ENCODE data around the gene PIP4K2B.

PIP4K2B gene

DNA sequence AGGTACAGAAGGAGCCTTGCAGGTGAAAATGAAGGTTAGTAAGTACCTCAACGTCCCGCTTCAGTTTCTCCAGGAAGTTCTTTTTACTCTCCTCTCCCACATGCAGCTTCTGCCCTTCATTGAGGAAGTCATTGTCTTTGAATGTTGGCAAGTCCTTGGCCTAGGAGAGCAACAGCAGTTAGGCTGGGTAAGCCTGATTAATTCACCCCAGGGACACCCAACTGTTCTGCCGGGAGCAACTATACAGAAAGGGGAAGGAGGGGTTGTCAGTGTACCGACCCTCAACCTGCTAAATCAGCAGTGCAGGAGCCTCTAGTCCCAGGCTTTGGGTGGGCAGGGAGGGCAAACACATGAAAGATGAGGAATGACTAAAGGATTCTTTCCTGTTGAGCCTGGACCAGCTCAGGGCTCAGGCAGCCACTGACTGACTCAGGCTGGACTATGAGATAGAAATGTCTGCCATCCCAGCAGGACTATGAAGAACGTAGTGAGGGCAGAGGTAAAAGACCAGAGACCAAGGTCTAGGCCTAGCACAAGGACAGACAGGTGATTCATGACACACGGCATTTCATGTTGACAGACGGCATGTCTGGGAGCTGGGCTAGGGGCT is 21.6 kb downstream of the PIP4K2B start:
- DNase-seq (ENCODE audit: low read depth), result no peak
- H3K4me3 ChIP-seq (replicated peaks; ENCODE audit: low read depth, low read length), result no peak overlapping the region
- TF ChIP-seq, protein P1, sequence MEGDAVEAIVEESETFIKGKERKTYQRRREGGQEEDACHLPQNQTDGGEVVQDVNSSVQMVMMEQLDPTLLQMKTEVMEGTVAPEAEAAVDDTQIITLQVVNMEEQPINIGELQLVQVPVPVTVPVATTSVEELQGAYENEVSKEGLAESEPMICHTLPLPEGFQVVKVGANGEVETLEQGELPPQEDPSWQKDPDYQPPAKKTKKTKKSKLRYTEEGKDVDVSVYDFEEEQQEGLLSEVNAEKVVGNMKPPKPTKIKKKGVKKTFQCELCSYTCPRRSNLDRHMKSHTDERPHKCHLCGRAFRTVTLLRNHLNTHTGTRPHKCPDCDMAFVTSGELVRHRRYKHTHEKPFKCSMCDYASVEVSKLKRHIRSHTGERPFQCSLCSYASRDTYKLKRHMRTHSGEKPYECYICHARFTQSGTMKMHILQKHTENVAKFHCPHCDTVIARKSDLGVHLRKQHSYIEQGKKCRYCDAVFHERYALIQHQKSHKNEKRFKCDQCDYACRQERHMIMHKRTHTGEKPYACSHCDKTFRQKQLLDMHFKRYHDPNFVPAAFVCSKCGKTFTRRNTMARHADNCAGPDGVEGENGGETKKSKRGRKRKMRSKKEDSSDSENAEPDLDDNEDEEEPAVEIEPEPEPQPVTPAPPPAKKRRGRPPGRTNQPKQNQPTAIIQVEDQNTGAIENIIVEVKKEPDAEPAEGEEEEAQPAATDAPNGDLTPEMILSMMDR (IDR thresholded peaks at IDR 0.05; ENCODE audit: low read length, missing control alignments), result no peak

DNA sequence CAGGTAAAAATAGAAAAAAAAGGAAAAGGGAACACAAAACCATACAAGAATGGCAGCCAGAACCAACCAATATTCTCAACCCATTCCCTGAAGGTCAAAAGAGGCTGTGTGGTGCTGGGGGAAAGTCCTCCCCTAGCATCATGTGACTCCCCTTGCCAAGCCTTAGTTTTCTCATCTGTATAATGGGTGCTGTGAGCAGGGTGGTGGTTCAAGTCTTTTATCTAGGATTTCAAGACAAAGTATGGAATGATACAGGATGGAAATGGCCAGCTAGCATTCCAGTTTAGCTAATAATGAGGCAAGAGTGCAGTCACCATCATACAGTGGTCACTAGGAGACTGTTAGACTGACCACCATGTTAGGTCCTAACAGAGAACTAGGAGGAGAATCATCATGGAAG is 26.1 kb downstream of the PIP4K2B start:
- TF ChIP-seq, protein P1 (IDR thresholded peaks at IDR 0.05; ENCODE audit: low read length, missing control alignments), result no peak
- no peak for DNase-seq (ENCODE audit: low read depth)
- no peak overlapping the region for H3K4me3 ChIP-seq (replicated peaks; ENCODE audit: low read depth, low read length)

DNA sequence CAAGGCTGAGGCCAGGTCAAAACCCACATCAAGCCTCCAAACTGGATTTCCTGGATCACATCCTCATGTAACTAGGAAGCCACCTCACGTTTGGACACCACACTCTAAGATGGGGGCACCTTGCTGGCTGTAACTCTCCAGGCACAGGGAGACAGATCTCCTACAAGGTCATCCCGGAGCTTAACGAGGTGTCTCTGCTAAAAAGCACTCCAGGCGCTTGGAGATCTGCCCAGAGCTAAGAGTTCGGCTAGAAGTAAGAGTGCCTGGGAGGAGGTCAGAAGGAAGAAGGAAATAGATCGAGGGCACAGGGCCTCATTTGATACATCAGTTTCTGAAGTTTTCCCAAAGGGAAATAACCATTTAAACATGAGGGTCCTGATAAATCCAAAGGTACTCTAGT is 30.9 kb downstream of the PIP4K2B start:
- H3K4me3 ChIP-seq (replicated peaks; ENCODE audit: low read depth, low read length), result no peak overlapping the region
- TF ChIP-seq, protein P1 (IDR thresholded peaks at IDR 0.05; ENCODE audit: low read length, missing control alignments), result no peak
- DNase-seq (ENCODE audit: low read depth), result no peak

DNA sequence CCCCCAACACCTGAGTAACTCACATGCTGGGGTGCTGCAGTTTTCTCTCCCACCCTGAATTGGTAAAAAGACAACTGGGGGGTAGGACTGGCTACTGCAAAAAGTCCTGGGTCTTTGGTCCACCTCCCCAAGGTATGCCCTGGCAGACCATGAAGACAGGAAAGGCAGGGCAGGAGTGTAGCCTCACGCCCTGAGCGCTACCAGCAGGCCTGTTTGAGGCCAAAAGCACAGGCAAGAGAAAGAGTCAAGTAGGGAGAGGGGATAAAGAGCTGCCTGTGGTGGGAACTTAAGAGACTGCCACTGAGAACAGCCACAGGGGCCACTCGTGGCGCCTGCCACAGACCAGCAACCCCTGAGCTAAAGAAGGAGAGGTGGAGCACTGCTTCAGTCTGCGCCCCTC is 33.0 kb downstream of the PIP4K2B start:
- no peak overlapping the region for H3K4me3 ChIP-seq (replicated peaks; ENCODE audit: low read depth, low read length)
- TF ChIP-seq, protein P1 (IDR thresholded peaks at IDR 0.05; ENCODE audit: low read length, missing control alignments), result no peak
- no peak for DNase-seq (ENCODE audit: low read depth)

DNA sequence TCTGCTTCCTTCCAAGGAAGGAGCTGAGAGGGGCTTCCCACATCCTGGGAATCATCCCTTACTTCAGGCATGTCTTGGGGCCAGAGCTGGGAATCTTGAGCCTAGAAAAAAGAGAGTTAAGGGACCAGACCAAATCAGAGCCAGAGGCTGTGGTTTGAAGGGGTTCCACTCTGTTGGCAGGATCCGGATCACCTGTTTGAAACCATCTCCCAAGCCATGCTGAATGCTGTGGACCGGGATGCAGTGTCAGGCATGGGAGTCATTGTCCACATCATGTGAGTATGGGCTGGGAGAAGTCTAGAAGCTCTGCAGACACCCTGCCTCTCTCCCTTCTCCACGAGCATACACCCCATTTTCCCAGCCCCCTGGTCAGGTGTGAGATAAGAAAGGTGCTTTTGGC is 37.1 kb downstream of the PIP4K2B start:
- no peak overlapping the region for H3K4me3 ChIP-seq (replicated peaks; ENCODE audit: low read depth, low read length)
- DNase-seq (ENCODE audit: low read depth), result no peak
- TF ChIP-seq, protein P1 (IDR thresholded peaks at IDR 0.05; ENCODE audit: low read length, missing control alignments), result no peak

DNA sequence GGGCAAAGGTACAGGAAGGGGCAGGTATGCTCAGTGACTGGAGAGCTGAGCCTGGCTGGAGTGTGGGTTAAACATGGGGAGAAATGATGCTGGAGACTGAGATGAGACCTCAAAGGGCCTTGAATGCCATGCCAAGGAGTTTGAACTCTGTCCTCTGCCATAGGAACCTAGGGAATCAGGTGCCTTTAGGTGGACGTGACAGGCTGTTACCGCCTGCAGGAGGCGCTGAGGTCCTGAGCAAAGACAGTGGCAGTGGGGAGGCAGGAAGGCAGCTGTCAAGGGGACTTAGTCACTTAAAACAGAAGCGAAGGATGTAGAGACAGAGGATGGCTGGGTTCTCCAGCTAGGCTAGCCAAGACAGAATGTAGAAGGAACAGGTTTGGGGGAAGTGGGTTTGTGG is 37.7 kb downstream of the PIP4K2B start:
- peak; percentile 43 for DNase-seq (ENCODE audit: low read depth)
- TF ChIP-seq, protein P1 (IDR thresholded peaks at IDR 0.05; ENCODE audit: low read length, missing control alignments), result peak; percentile 46
- H3K4me3 ChIP-seq (replicated peaks; ENCODE audit: low read depth, low read length), result no peak overlapping the region

DNA sequence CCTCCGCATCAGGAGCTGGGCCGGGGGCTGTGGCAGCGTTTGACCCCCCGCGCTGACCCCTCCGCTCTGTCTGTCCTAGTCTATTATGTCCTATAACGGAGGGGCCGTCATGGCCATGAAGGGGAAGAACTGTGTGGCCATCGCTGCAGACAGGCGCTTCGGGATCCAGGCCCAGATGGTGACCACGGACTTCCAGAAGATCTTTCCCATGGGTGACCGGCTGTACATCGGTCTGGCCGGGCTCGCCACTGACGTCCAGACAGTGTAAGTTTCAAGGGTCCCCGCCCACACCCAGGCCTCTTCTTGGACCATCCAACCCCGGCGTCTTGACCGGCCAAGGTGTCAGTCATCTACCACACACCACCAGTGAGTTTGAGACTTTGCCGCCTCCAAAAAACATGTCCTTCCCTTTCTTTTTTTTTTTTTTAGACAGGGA is 46.3 kb downstream of the PIP4K2B start:
- peak overlapping the region; percentile 99 for H3K4me3 ChIP-seq (replicated peaks; ENCODE audit: low read depth, low read length)
- TF ChIP-seq, protein P1 (IDR thresholded peaks at IDR 0.05; ENCODE audit: low read length, missing control alignments), result no peak
- no peak for DNase-seq (ENCODE audit: low read depth)

Measured in fibroblast of pulmonary artery (primary cell).